HG03354 (cell line): ENCODE results near the gene LAMA4.

ENCODE experiments used
- ATAC-seq: cut with Tn5 transposase; IDR thresholded peaks from one replicate; pipeline ENCODE4 v1.9.1; 2021; ENCODE audit warnings: mild to moderate bottlenecking; ENCODE audit not compliant: unreplicated experiment, poor library complexity, severe bottlenecking

LAMA4 gene

GRCh38 chr6:112195166-112195565 is 59.2 kb downstream of the LAMA4 start:
- no peak for ATAC-seq

- ATAC-seq: no peak
These were observed 59.9 kb downstream of the LAMA4 start for GRCh38 chr6:112194511-112194910.

- ATAC-seq: no peak
These were observed 60.8 kb downstream of the LAMA4 start for GRCh38 chr6:112193535-112194051.

GRCh38 chr6:112193117-112193516 is 61.2 kb downstream of the LAMA4 start:
- ATAC-seq: no peak

- ATAC-seq: no peak
These were observed 62.8 kb downstream of the LAMA4 start for GRCh38 chr6:112191509-112192020.

- ATAC-seq: no peak
These were observed 64.2 kb downstream of the LAMA4 start for GRCh38 chr6:112190164-112190563.

GRCh38 chr6:112189494-112189893 is 64.9 kb downstream of the LAMA4 start:
- no peak for ATAC-seq

GRCh38 chr6:112188906-112189305 is 65.5 kb downstream of the LAMA4 start:
- no peak for ATAC-seq

GRCh38 chr6:112187736-112188135 is 66.6 kb downstream of the LAMA4 start:
- ATAC-seq: no peak

- no peak for ATAC-seq
These were observed 69.4 kb downstream of the LAMA4 start for GRCh38 chr6:112184951-112185350.

- no peak for ATAC-seq
These were observed 71.1 kb downstream of the LAMA4 start for GRCh38 chr6:112183271-112183671.

GRCh38 chr6:112181130-112181529 is 73.2 kb downstream of the LAMA4 start:
- ATAC-seq: no peak

GRCh38 chr6:112180095-112180820 is 74.1 kb downstream of the LAMA4 start:
- ATAC-seq: peak; percentile 87

GRCh38 chr6:112179631-112180030 is 74.7 kb downstream of the LAMA4 start:
- ATAC-seq: no peak

GRCh38 chr6:112178846-112179245 is 75.5 kb downstream of the LAMA4 start:
- no peak for ATAC-seq

GRCh38 chr6:112177092-112177491 is 77.3 kb downstream of the LAMA4 start:
- ATAC-seq: no peak

- ATAC-seq: no peak
These were observed 78.2 kb downstream of the LAMA4 start for GRCh38 chr6:112176175-112176574.

- ATAC-seq: no peak
These were observed 81.1 kb downstream of the LAMA4 start for GRCh38 chr6:112173221-112173804.

GRCh38 chr6:112172540-112172939 is 81.8 kb downstream of the LAMA4 start:
- ATAC-seq: no peak

GRCh38 chr6:112169541-112169940 is 84.8 kb downstream of the LAMA4 start:
- no peak for ATAC-seq
